Measurements from ENCODE around the gene RPN2. TPM values are rescaled to one million over a fixed set of nuclear protein-coding genes. Genes with fewer than 3 reads are reported as not detected.

Gene RPN2
- total and polyA plus RNA-seq, 10 of the 15 experiments (the other 5 are each of a cell fraction or from before 2014, with no cell fraction given) = 148 to 365 (median 228) TPM

DNA sequence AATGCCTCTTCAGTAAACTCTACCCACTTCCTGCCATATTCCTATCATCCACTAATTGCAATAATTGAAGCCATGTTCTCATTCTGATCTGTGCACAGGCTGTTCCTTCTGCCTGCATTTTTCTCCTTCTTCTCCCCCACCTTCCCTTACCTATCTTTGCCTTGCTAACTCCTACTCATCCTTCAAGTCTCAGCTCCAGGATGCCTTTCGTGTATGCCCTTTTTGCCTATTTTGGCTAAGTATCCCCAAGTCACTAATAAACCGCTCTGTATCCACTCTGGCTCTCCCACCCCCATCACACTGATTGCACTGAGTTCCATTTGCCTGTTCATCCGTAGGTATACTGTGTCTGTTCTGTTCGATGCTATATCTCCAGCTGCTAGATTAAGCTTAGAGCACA, 6.3 kb upstream of the RPN2 start:
- Histone ChIP-seq H3K27ac (ENCODE audit: control insufficient read depth, insufficient read depth) (no peak overlapping the region), H3K4me3 (no peak overlapping the region), H3K9me3 (replicated peaks; ENCODE audit: control insufficient read depth, insufficient read depth, low read length) (no peaks in the 10 kb centered on the region), H3K4me1 (ENCODE audit: control insufficient read depth, insufficient read depth, low read length) (no peaks in the 10 kb centered on the region), H3K79me2 (ENCODE audit: control insufficient read depth, insufficient read depth, low read length) (peaks cover 6% of the 10 kb centered on the region; the same call in 1 of the 2 replicates), H2AFZ (ENCODE audit: control insufficient read depth, low read depth, low read length) (no peak overlapping the region), H4K20me1 (ENCODE audit: control insufficient read depth, insufficient read depth) (no peaks in the 10 kb centered on the region), H3K4me2 (ENCODE audit: control insufficient read depth, insufficient read depth) (no peak overlapping the region), H3K36me3 (ENCODE audit: control insufficient read depth in 2 of 2, insufficient read depth in 2 of 2, low read length in 1 of 2) (no peaks in the 10 kb centered on the region), H3K9ac (ENCODE audit: control insufficient read depth, insufficient read depth, low read length) (no peak overlapping the region), H3K27me3 (replicated peaks in 1 of 2; ENCODE audit: control insufficient read depth in 2 of 2, insufficient read depth in 2 of 2, low read length in 1 of 2) (no peaks in the 10 kb centered on the region)
- no peak for DNase-seq (ENCODE audit: low read depth, low spot score)
- TF ChIP-seq, protein P1, sequence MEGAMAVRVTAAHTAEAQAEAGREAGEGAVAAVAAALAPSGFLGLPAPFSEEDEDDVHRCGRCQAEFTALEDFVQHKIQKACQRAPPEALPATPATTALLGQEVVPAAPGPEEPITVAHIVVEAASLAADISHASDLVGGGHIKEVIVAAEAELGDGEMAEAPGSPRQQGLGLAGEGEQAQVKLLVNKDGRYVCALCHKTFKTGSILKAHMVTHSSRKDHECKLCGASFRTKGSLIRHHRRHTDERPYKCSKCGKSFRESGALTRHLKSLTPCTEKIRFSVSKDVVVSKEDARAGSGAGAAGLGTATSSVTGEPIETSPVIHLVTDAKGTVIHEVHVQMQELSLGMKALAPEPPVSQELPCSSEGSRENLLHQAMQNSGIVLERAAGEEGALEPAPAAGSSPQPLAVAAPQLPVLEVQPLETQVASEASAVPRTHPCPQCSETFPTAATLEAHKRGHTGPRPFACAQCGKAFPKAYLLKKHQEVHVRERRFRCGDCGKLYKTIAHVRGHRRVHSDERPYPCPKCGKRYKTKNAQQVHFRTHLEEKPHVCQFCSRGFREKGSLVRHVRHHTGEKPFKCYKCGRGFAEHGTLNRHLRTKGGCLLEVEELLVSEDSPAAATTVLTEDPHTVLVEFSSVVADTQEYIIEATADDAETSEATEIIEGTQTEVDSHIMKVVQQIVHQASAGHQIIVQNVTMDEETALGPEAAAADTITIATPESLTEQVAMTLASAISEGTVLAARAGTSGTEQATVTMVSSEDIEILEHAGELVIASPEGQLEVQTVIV (IDR thresholded peaks at IDR 0.05; ENCODE audit: borderline replicate concordance, partially characterized antibody) = no peak
- TF ChIP-seq ESRRA (IDR thresholded peaks at IDR 0.05; ENCODE audit: low read length) (no peak), WRNIP1 (IDR thresholded peaks at IDR 0.05; ENCODE audit: borderline replicate concordance, low read depth, low read length) (no peak), CHD2 (IDR thresholded peaks at IDR 0.05; ENCODE audit: borderline replicate concordance, low read depth, low read length) (no peak), RBBP5 (conservative IDR thresholded peaks at IDR 0.05) (no peak), NR2C1 (IDR thresholded peaks at IDR 0.05) (no peak)
- TF ChIP-seq, protein P2, sequence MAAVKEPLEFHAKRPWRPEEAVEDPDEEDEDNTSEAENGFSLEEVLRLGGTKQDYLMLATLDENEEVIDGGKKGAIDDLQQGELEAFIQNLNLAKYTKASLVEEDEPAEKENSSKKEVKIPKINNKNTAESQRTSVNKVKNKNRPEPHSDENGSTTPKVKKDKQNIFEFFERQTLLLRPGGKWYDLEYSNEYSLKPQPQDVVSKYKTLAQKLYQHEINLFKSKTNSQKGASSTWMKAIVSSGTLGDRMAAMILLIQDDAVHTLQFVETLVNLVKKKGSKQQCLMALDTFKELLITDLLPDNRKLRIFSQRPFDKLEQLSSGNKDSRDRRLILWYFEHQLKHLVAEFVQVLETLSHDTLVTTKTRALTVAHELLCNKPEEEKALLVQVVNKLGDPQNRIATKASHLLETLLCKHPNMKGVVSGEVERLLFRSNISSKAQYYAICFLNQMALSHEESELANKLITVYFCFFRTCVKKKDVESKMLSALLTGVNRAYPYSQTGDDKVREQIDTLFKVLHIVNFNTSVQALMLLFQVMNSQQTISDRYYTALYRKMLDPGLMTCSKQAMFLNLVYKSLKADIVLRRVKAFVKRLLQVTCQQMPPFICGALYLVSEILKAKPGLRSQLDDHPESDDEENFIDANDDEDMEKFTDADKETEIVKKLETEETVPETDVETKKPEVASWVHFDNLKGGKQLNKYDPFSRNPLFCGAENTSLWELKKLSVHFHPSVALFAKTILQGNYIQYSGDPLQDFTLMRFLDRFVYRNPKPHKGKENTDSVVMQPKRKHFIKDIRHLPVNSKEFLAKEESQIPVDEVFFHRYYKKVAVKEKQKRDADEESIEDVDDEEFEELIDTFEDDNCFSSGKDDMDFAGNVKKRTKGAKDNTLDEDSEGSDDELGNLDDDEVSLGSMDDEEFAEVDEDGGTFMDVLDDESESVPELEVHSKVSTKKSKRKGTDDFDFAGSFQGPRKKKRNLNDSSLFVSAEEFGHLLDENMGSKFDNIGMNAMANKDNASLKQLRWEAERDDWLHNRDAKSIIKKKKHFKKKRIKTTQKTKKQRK (IDR thresholded peaks at IDR 0.05; ENCODE audit: low read depth, low read length) = no peak
- TF ChIP-seq, protein P3, sequence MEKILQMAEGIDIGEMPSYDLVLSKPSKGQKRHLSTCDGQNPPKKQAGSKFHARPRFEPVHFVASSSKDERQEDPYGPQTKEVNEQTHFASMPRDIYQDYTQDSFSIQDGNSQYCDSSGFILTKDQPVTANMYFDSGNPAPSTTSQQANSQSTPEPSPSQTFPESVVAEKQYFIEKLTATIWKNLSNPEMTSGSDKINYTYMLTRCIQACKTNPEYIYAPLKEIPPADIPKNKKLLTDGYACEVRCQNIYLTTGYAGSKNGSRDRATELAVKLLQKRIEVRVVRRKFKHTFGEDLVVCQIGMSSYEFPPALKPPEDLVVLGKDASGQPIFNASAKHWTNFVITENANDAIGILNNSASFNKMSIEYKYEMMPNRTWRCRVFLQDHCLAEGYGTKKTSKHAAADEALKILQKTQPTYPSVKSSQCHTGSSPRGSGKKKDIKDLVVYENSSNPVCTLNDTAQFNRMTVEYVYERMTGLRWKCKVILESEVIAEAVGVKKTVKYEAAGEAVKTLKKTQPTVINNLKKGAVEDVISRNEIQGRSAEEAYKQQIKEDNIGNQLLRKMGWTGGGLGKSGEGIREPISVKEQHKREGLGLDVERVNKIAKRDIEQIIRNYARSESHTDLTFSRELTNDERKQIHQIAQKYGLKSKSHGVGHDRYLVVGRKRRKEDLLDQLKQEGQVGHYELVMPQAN (conservative IDR thresholded peaks at IDR 0.05) = no peak
- no TSS peak for BruUV-seq (replicated peaks)
- no peak for FAIRE-seq
- intact Hi-C loops (cut with micrococcal nuclease; ENCODE audit: unreplicated experiment) = loop anchor here (10.0 kb wide), 1 partner anchor 168 kb away; no protein-coding TSS in a partner anchor
- ChIA-PET RAD21 (ENCODE audit: unreplicated experiment) (no interaction called here), SMC1A (ENCODE audit: uncharacterized antibody, unreplicated experiment) (interaction anchor here (1.0 kb wide), 1 partner anchor 20 kb away, joined by 3 read pairs; no protein-coding TSS in a partner anchor), POLR2A (interaction anchor here (0.7 to 1.1 kb wide), 3 partner anchors 29 to 524 kb away, joined by 3 to 5 read pairs (median 3); no protein-coding TSS in a partner anchor), CTCF (interaction anchor here (2.5 kb wide), 1 partner anchor 23 kb away, joined by 7 read pairs; no protein-coding TSS in a partner anchor)
- no peak for ATAC-seq
- in situ Hi-C loops (cut with MboI) = no loop called here
- WGBS (ENCODE audit: insufficient coverage, insufficient replicate concordance, low lambda C conversion rate, missing lambda C conversion rate) = 78% methylated on average over 4 of the region's 4 CpGs
